Astrocyte (in vitro differentiated cells and primary cell): ENCODE measurements around the gene CFAP58. TPM values are rescaled to one million over a fixed set of nuclear protein-coding genes. Genes with fewer than 3 reads are reported as not detected.

Experiments
- DNase-seq: peaks from one replicate; pipeline ENCODE4 v3.0.0-alpha.2; 2010; ENCODE audit warnings: low read depth
- FAIRE-seq: peaks from 2 replicates; lab custom pipeline; 2011; peaks lifted over from hg19 to GRCh38; lab: Jason Lieb, UNC
- H2AFZ ChIP-seq: 2 replicates; pipeline ENCODE4 v1.6.0; 2012; ENCODE audit warnings: low read depth, low read length, inconsistent platforms
- H3K27ac ChIP-seq: 2 replicates; pipeline ENCODE4 v1.5.1; 2011; ENCODE audit warnings: low read depth, low read length, inconsistent platforms
- H3K27me3 ChIP-seq: 2 replicates; pipeline ENCODE4 v1.6.0; 2011; ENCODE audit warnings: low read length, inconsistent platforms; ENCODE audit not compliant: insufficient read depth
- H3K36me3 ChIP-seq: 2 replicates; pipeline ENCODE4 v1.5.1; 2011; ENCODE audit warnings: low read length, inconsistent platforms; ENCODE audit not compliant: insufficient read depth
- H3K4me1 ChIP-seq: 2 replicates; pipeline ENCODE4 v1.5.1; 2011; ENCODE audit warnings: low read length, inconsistent platforms; ENCODE audit not compliant: insufficient read depth
- H3K4me2 ChIP-seq: 2 replicates; pipeline ENCODE4 v1.6.0; 2012; ENCODE audit warnings: low read length, inconsistent platforms
- H3K4me3 ChIP-seq: 2 replicates; pipeline ENCODE4 v1.5.1; 2011; ENCODE audit warnings: low read depth, mild to moderate bottlenecking, low read length, inconsistent platforms; ENCODE audit not compliant: insufficient read depth
- H3K79me2 ChIP-seq: 2 replicates; pipeline ENCODE4 v1.6.0; 2012; ENCODE audit warnings: mild to moderate bottlenecking, low read length, inconsistent platforms; ENCODE audit not compliant: insufficient read depth
- H3K9ac ChIP-seq: 2 replicates; pipeline ENCODE4 v1.6.0; 2012; ENCODE audit warnings: mild to moderate bottlenecking, low read length, inconsistent platforms
- H3K9me3 ChIP-seq: 2 replicates; pipeline ENCODE4 v1.5.1; 2012; ENCODE audit warnings: low read depth, mild to moderate bottlenecking, low read length, inconsistent platforms; ENCODE audit not compliant: insufficient read depth
- H4K20me1 ChIP-seq: 2 replicates; pipeline ENCODE4 v1.6.0; 2012; ENCODE audit warnings: low read length, inconsistent platforms; ENCODE audit not compliant: insufficient read depth
- H3K27ac Mint-ChIP-seq: one replicate; pipeline ENCODE4 v1.8.0; 2021; ENCODE audit warnings: mild to moderate bottlenecking, mixed read lengths; ENCODE audit not compliant: unreplicated experiment
- H3K27me3 Mint-ChIP-seq: one replicate; pipeline ENCODE4 v1.8.0; 2021; ENCODE audit warnings: low read depth, mixed read lengths; ENCODE audit not compliant: unreplicated experiment
- H3K36me3 Mint-ChIP-seq: one replicate; pipeline ENCODE4 v1.8.0; 2021; ENCODE audit warnings: low read depth, mixed read lengths; ENCODE audit not compliant: unreplicated experiment
- H3K4me1 Mint-ChIP-seq: one replicate; pipeline ENCODE4 v1.8.0; 2021; ENCODE audit warnings: low read depth, mixed read lengths; ENCODE audit not compliant: unreplicated experiment
- H3K4me3 Mint-ChIP-seq: one replicate; pipeline ENCODE4 v1.8.0; 2021; ENCODE audit warnings: mild to moderate bottlenecking, moderate library complexity, mixed read lengths; ENCODE audit not compliant: unreplicated experiment
- H3K9me3 Mint-ChIP-seq: one replicate; pipeline ENCODE4 v1.8.0; 2021; ENCODE audit warnings: mild to moderate bottlenecking, mixed read lengths; ENCODE audit not compliant: unreplicated experiment
- EZH2 ChIP-seq: IDR thresholded peaks from 2 replicates; pipeline ENCODE4 v1.6.1; 2012; ENCODE audit warnings: mild to moderate bottlenecking, low read length, inconsistent platforms; ENCODE audit not compliant: insufficient read depth
- total RNA-seq: library from RNA; stranded (reverse); gene quantifications from 2 replicates; pipeline ENCODE4 v1.2.1, GENCODE V29; 2021
- TF ChIP-seq, protein P1 (sequence below): IDR thresholded peaks from 2 replicates; pipeline ENCODE4 v1.5.1; 2011; ENCODE audit warnings: low read depth, mild to moderate bottlenecking, inconsistent platforms, low read length, moderate library complexity; ENCODE audit not compliant: insufficient read depth

The CFAP58 gene
- total RNA-seq, 1 donor from 2014 or later = 0.86 TPM

DNA sequence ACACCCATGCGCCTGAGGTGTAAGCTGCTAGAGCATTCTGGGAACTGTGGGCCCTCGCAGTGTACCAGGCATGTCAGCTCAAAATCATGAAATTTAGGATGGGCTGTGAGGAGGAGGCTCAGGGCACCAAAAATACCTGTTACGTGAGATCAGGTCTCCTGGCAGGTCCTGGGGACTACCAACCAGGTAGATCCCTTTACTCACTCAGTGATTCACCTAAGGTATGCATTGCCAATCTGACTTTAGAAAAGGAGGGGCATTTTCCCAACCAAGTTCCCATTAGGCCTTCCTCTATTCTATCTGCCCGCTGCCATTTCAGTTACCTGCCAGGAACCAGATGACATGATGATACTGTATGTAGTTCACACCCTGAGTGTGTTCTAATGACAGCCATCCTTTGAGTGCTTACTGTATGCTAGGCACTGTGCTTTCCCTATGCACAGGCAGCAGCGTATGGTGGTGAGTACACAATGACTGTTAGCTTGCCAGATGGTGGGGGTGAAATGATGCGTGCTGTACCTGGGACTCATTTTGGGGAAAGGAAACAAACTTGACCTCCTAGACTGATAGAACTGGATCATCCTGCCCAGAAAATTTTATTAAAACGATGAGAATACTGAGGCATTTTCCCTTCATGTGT is 62.0 kb downstream of the CFAP58 start:
- Histone ChIP-seq H3K9ac (no peak overlapping the region), H2AFZ (no peak overlapping the region), H3K79me2 (no peaks in the 10 kb centered on the region), H3K9me3 (no peaks in the 10 kb centered on the region), H3K4me2 (no peak overlapping the region), H3K36me3 (no peaks in the 10 kb centered on the region), H3K27ac (no peak overlapping the region), H3K4me1 (no peaks in the 10 kb centered on the region), H3K4me3 (no peak overlapping the region), H4K20me1 (no peaks in the 10 kb centered on the region), H3K27me3 (no peaks in the 10 kb centered on the region)
- Mint-ChIP-seq H3K9me3 (peaks cover 2% of the 10 kb centered on the region), H3K36me3 (no peaks in the 10 kb centered on the region), H3K4me1 (no peaks in the 10 kb centered on the region), H3K27ac (no peak overlapping the region), H3K4me3 (no peak overlapping the region), H3K27me3 (peaks cover 4% of the 10 kb centered on the region)
- FAIRE-seq (no peak), DNase-seq (no peak)
- no peak for TF ChIP-seq EZH2
- TF ChIP-seq, protein P1, sequence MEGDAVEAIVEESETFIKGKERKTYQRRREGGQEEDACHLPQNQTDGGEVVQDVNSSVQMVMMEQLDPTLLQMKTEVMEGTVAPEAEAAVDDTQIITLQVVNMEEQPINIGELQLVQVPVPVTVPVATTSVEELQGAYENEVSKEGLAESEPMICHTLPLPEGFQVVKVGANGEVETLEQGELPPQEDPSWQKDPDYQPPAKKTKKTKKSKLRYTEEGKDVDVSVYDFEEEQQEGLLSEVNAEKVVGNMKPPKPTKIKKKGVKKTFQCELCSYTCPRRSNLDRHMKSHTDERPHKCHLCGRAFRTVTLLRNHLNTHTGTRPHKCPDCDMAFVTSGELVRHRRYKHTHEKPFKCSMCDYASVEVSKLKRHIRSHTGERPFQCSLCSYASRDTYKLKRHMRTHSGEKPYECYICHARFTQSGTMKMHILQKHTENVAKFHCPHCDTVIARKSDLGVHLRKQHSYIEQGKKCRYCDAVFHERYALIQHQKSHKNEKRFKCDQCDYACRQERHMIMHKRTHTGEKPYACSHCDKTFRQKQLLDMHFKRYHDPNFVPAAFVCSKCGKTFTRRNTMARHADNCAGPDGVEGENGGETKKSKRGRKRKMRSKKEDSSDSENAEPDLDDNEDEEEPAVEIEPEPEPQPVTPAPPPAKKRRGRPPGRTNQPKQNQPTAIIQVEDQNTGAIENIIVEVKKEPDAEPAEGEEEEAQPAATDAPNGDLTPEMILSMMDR = no peak

DNA sequence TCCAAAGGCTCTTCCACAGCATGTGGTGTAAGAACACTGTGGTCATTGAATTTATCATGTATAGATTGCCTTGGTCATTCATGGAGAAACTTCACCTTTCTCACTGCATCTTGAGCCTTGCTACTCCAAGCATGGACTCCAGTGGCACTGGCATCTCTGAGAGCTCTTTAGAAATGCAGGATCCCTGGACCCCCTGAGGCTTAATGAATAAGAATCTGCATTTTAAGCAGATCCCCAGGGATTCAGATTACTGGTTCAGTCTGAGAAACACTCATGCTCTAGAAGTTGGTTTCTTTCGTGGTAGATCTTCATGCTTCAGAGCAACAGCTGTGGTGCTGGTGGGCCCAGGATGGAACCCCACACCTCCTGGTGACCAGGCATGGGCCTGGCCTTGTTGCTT is 63.2 kb downstream of the CFAP58 start:
- Histone ChIP-seq H3K9ac (no peak overlapping the region), H3K27me3 (no peaks in the 10 kb centered on the region), H3K4me2 (no peak overlapping the region), H3K4me3 (no peak overlapping the region), H3K9me3 (no peaks in the 10 kb centered on the region), H3K79me2 (no peaks in the 10 kb centered on the region), H4K20me1 (no peaks in the 10 kb centered on the region), H3K4me1 (no peaks in the 10 kb centered on the region), H3K27ac (no peak overlapping the region), H3K36me3 (no peaks in the 10 kb centered on the region), H2AFZ (no peak overlapping the region)
- no peaks in the 10 kb centered on the region for H3K4me1 Mint-ChIP-seq
- FAIRE-seq (no peak), DNase-seq (no peak)
- no peak for TF ChIP-seq EZH2
- TF ChIP-seq, protein P1 = no peak
- H3K27me3 Mint-ChIP-seq = peaks cover 4% of the 10 kb centered on the region
- H3K9me3 Mint-ChIP-seq = peaks cover 2% of the 10 kb centered on the region
- no peak overlapping the region for H3K27ac Mint-ChIP-seq
- no peaks in the 10 kb centered on the region for H3K36me3 Mint-ChIP-seq
- no peak overlapping the region for H3K4me3 Mint-ChIP-seq

DNA sequence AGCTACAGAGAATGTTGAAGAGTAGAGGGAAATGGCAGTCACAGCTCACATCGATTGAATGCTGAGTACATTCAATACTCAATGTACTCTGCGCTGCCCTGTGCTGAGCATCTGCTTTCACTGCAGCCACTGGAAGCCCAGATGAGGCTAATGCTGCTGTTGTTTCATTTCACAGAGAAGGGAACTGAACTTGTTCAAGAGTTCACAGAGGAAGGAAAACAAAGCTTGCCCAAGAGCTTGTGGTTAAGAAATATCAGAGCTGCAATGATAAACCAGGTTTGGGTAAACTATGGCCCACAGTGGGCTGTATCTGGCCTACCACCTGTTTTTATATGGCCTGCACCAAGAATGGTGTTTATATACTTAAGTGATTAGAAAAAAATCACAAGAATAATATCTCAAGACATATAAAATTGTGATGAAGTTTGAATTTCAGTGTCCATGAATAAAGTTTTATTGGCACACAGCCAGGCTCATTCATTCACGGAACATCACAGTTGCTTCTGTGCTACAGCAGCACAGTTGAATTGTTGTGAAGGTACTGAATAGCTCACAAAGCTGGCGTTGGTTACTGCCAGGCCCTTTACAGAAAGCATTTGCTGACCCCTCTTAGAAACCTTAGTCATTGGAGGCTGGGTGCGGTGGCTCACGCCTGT is 64.1 kb downstream of the CFAP58 start:
- Histone ChIP-seq H3K27me3 (no peaks in the 10 kb centered on the region), H3K27ac (no peak overlapping the region), H3K9me3 (no peaks in the 10 kb centered on the region), H3K4me2 (no peak overlapping the region), H3K36me3 (no peaks in the 10 kb centered on the region), H3K79me2 (no peaks in the 10 kb centered on the region), H4K20me1 (no peaks in the 10 kb centered on the region), H2AFZ (no peak overlapping the region), H3K9ac (no peak overlapping the region), H3K4me1 (no peaks in the 10 kb centered on the region), H3K4me3 (no peak overlapping the region)
- TF ChIP-seq, protein P1 = no peak
- no peak for TF ChIP-seq EZH2
- H3K9me3 Mint-ChIP-seq = peaks cover 2% of the 10 kb centered on the region
- DNase-seq (peak; percentile 4), FAIRE-seq (no peak)
- H3K27ac Mint-ChIP-seq = no peak overlapping the region
- no peaks in the 10 kb centered on the region for H3K4me1 Mint-ChIP-seq
- H3K4me3 Mint-ChIP-seq = no peak overlapping the region
- peaks cover 4% of the 10 kb centered on the region for H3K27me3 Mint-ChIP-seq
- H3K36me3 Mint-ChIP-seq = no peaks in the 10 kb centered on the region
